IMR-90 (cell line): ENCODE measurements around the gene PROSER2.

Experiments
- BHLHE40 ChIP-seq: fragments of 150-350 bp; IDR thresholded peaks from 2 replicates; pipeline ENCODE4 v1.6.1; 2016; ENCODE audit warnings: mild to moderate bottlenecking, low read depth, low read length
- CEBPB ChIP-seq: IDR thresholded peaks from 2 replicates; pipeline ENCODE4 v1.6.1; 2012; ENCODE audit warnings: low read depth, low read length, improper control_type of control experiment
- MXI1 ChIP-seq: IDR thresholded peaks from 2 replicates; pipeline ENCODE4 v1.6.1; 2012; ENCODE audit warnings: low read depth, mild to moderate bottlenecking, low read length, moderate library complexity, borderline replicate concordance
- POLR2A ChIP-seq: IDR thresholded peaks from 2 replicates; pipeline ENCODE4 v1.6.1; 2012; ENCODE audit warnings: mild to moderate bottlenecking, low read depth, low read length
- RAD21 ChIP-seq: IDR thresholded peaks from 2 replicates; pipeline ENCODE4 v1.6.1; 2012; ENCODE audit warnings: low read length, improper control_type of control experiment
- RCOR1 ChIP-seq: IDR thresholded peaks from 2 replicates; pipeline ENCODE4 v1.6.1; 2012; ENCODE audit warnings: mild to moderate bottlenecking, low read length, improper control_type of control experiment; ENCODE audit not compliant: insufficient replicate concordance
- RFX5 ChIP-seq: IDR thresholded peaks from 2 replicates; pipeline ENCODE4 v1.8.0; 2012; ENCODE audit warnings: low read depth, mild to moderate bottlenecking, low read length, moderate library complexity
- TF ChIP-seq, protein P1 (sequence below): conservative IDR thresholded peaks from 2 replicates; pipeline ENCODE4 v1.5.1; 2012; ENCODE audit warnings: mild to moderate bottlenecking, low read depth, low read length, improper control_type of control experiment
- TF ChIP-seq, protein P2 (sequence below): fragments of 150-350 bp; IDR thresholded peaks from 2 replicates; pipeline ENCODE4 v1.6.1; 2016; ENCODE audit warnings: low read depth, mild to moderate bottlenecking, low read length, moderate library complexity, borderline replicate concordance
- TF ChIP-seq, protein P3 (sequence below): fragments of 150-350 bp; IDR thresholded peaks from 2 replicates; pipeline ENCODE4 v1.6.1; 2017; ENCODE audit warnings: mild to moderate bottlenecking, antibody characterized with exemption, low read length, low read depth

DNA sequence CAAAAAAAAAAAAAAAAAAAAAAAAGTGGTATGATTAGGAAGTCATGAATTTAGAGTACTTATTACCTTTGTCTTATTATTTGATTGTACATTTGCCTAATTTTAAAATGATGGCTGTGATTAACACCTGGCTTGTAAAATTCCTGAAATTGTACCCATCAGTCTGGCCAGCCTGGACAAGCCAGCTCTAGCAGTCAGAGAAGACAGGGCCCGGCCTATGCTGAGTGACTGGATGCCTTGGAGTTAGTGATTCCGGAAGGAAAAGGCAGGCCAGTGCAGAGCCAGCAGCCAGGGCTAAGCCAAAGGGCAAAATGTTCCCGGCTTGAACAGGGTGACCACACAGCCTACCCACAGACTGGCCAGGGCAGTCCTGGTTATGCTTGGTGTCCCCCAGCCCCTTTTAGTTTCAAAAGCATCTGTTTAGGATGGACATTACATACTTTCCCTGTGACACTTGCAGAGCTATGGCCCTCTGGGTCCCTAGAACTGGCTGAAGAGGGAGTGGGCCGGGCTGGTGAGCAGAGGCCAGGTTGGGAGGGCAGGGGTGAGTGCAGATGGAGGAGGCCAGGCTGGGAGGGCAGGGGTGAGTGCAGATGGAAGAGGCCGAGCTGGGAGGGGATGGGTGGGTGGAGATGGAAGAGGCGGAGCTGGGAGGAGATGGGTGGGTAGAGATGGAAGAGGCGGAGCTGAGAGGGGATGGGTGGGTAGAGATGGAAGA lies 61.7 kb downstream of the PROSER2 start:
- TF ChIP-seq, protein P1, sequence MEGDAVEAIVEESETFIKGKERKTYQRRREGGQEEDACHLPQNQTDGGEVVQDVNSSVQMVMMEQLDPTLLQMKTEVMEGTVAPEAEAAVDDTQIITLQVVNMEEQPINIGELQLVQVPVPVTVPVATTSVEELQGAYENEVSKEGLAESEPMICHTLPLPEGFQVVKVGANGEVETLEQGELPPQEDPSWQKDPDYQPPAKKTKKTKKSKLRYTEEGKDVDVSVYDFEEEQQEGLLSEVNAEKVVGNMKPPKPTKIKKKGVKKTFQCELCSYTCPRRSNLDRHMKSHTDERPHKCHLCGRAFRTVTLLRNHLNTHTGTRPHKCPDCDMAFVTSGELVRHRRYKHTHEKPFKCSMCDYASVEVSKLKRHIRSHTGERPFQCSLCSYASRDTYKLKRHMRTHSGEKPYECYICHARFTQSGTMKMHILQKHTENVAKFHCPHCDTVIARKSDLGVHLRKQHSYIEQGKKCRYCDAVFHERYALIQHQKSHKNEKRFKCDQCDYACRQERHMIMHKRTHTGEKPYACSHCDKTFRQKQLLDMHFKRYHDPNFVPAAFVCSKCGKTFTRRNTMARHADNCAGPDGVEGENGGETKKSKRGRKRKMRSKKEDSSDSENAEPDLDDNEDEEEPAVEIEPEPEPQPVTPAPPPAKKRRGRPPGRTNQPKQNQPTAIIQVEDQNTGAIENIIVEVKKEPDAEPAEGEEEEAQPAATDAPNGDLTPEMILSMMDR = no peak
- no peak for TF ChIP-seq CEBPB
- TF ChIP-seq RCOR1 = no peak
- no peak for TF ChIP-seq POLR2A
- no peak for TF ChIP-seq MXI1
- TF ChIP-seq RFX5 = no peak
- TF ChIP-seq BHLHE40 = no peak
- TF ChIP-seq, protein P2, sequence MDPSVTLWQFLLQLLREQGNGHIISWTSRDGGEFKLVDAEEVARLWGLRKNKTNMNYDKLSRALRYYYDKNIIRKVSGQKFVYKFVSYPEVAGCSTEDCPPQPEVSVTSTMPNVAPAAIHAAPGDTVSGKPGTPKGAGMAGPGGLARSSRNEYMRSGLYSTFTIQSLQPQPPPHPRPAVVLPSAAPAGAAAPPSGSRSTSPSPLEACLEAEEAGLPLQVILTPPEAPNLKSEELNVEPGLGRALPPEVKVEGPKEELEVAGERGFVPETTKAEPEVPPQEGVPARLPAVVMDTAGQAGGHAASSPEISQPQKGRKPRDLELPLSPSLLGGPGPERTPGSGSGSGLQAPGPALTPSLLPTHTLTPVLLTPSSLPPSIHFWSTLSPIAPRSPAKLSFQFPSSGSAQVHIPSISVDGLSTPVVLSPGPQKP = no peak
- TF ChIP-seq RAD21 = no peak
- TF ChIP-seq, protein P3, sequence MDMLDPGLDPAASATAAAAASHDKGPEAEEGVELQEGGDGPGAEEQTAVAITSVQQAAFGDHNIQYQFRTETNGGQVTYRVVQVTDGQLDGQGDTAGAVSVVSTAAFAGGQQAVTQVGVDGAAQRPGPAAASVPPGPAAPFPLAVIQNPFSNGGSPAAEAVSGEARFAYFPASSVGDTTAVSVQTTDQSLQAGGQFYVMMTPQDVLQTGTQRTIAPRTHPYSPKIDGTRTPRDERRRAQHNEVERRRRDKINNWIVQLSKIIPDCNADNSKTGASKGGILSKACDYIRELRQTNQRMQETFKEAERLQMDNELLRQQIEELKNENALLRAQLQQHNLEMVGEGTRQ = no peak
